GM19238 (cell line): ENCODE results near the gene PIP4K2A.
"Not testable (repeated sequence)": the region's sequence is repeated elsewhere in the genome, so short reads cannot be mapped to it uniquely, and the experiment has no call there.

Experiments used
- DNase-seq: peaks from one replicate; pipeline ENCODE4 v3.0.0; 2011; ENCODE audit warnings: low spot score; ENCODE audit not compliant: insufficient read length

PIP4K2A gene

DNA sequence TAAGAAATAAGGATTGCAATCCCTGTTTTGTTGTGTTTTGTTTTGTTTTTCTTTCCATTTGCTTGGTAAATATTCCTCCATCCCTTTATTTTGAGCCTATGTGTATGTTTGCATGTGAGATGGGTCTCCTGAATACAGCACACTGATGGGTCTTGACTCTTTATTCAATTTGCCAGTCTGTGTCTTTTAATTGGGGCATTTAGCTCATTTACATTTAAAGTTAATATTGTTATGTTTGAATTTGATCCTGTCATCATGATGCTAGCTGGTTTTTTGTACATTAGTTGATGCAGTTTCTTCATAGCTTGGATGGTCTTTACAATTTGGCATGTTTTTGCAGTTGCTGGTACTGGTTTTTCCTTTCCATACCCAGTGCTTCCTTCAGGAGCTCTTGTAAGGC, 190.0 kb downstream of the PIP4K2A start:
- DNase-seq, result not testable (repeated sequence)

DNA sequence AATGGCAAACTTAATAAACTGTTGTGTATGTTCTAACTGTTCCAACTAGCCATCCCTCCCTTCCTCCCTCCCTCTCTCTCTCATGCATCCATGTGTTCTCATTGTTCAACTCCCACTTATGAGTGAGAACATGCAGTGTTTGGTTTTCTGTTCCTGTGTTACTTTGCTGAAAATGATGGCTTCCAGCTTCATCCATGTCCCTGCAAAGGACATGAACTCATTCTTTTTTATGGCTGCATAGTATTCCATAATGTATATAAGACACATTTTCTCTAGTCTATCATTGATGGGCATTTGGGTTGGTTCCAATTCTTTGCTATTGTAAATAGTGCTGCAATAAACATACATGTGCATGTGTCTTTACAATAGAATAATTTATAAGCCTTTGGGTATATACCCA, 193.7 kb downstream of the PIP4K2A start:
- not testable (repeated sequence) for DNase-seq

DNA sequence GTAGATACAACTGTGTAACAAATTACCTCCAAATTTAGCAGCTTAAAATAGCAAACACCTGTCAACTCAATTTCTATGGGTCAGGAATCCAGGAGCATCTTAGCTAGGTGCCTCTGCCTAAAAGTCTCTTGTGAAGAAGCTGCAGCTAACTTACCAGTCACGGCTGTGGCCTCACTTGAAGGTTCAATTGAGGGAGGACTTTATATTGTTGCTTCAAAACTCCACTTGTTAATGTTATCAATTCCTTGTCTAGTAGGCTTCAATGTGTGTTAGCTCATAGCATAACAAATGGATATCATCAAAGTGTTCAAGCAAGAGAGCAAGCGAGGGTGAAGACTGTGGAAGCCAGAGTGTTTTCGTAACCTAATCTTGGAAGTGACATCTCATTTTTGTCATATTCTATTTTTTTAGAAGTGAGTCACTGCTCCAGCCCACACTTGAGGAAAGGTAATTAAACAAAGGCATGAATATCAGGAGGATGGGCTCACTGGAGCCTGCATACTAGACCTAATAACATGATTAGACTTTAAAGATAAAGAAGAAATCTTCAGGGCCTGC, 196.1 kb downstream of the PIP4K2A start:
- no peak for DNase-seq

DNA sequence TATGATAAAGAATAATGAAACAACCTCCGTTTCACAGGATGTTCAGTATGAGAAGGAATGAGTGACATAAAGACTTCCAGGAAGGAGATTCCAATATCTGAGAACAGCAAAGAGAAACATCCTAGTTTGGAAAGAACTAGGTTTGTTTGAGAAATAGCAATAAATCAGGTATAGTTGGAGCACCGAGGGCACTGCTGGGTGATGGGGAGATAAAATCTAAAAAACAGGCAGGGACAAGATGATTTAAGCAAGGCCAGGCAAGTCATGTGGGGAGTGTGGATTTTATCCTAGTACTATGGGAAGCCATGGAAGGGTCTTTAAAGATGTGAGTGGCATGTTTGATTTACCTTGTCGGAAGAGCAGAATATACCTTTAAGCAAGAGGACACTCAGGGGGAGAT, 199.4 kb downstream of the PIP4K2A start:
- DNase-seq, result no peak

DNA sequence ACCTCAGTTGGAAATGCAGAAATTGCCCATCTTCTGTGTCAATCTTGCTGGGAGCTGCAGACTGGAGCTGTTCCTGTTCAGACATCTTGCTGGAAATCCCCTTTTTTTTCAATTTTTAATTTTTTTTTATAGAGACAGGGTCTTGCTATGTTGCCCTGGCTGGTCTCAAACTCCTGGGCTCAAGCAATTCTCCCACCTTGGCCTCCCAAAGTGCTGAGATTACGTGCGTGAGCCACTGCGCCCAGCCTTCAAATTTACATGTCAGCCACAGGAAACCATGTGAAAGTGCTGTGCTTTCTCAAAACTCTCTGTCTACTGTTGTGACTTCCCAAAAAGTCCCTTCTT, 200.0 kb downstream of the PIP4K2A start:
- DNase-seq, result not testable (repeated sequence)

DNA sequence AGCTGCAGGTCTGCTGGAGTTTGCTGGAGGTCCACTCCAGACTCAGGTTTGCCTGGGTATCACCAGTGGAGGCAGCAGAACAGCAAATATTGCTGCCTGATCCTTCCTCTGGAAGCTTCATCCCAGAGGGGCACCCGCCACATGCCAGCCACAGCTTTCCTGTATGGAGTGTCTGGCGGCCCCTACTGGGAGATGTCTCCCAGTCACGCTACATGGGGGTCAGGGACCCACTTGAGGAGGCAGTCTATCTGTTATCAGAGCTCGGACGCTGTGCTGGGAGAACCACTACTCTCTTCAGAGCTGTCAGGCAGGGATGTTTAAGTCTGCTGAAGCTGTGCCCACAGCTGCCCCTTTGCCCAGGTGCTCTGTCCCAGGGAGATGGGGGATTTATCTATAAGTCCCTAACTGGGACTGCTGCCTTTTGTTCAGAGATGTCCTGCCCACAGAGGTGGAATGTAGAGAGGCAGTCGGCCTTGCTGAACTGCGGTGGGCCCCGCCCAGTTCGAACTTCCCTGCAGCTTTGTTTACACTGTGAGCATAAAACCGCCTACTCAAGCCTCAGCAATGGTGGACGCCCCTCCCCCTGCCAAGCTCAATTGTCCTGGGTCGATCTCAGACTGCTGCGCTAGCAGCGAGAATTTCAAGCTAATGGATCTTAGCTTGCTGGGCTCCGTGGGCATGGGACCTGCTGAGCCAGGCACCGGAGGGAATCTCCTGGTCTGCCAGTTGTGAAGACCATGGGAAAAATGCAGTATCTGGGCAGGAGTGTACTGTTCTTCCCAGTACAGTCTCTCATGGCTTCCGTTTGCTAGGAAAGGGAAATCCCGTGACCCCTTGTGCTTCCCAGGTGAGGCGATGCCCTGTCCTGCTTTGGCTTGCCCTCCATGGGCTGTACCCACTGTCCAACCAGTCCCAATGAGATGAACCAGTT, 200.6 kb downstream of the PIP4K2A start:
- not testable (repeated sequence) for DNase-seq

DNA sequence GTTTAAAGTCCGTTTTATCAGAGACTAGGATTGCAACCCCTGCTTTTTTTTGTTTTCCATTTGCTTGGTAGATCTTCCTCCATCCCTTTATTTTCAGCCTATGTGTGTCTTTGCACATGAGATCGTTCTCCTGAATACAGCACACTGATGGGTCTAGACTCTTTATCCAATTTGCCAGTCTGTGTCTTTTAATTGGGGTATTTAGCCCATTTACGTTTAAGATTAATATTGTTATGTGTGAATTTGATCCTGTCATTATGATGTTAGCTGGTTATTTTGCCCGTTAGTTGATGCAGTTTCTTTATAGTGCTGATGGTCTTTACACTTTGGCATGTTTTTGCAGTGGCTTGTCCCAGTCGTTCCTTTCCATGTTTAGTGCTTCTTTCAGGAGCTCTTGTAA, 202.4 kb downstream of the PIP4K2A start:
- DNase-seq, result not testable (repeated sequence)

DNA sequence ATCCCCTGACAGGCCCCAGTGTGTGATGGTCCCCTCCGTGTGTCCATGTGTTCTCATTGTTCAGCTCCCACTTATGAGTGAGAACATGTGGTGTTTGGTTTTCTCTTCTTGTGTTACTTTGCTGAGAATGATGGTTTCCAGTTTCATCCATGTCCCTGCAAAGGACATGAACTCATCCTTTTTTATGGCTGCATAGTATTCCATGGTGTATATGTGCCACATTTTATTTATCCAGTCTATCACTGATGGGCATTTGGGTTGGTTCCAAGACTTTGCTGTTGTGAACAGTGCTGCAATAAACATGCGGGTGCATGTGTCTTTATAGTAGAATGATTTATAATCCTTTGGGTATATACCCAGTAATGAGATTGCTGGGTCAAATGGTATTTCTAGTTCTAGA, 206.2 kb downstream of the PIP4K2A start:
- not testable (repeated sequence) for DNase-seq

DNA sequence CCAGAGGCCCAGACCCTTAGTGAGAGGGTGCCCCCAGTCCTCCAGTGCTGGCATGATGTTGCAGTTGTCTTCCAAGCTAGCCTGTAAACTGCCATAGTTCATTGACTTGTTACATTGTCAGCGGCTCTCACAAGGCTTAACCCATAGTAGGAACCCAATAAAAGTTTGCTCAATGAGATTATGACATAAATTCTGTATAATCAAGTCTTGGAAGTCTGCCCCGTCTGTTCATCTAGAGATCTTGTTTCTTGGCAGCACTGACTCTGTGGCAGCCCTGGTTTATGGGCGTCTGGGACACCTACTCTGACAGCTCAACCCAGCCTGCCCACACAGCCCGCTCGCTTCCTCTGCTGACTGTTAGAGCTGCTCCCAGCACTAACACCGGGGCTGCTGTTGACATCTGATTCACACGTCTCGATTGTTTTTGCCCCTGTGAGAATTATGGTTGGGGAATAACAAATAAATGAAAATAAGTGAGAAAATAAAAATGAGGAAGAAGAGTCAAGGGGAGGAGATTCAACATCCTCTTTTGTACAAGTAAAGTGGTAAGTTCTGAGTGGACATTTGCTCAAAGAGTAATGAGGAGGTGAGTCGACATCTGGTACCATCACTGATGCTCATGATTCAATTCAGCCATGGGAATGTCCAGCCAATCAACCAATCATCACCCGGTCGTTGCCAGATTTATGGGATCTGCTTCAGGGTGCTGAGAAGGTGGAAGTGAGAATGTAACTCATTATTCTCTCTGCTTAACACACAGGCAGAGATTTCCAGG, 208.3 kb downstream of the PIP4K2A start:
- DNase-seq, result no peak

DNA sequence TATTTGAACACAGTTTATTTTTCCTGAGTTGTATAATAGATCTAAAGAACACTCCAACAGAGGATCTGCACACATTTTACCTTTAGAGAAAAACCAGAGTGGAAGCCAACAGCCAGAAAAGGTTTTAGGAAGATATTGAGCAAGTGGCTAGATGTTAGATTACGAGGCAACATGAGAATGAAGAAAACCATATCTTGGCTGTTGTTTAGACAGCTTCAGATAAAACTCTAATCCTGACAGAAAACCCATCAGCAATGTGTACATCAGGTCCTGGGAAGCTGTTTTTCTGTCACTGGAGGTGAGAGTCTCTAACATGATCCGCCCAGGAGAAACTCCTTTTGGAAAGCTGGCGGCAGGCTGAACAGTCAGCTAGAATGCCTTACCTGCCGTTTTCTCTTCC, 209.6 kb downstream of the PIP4K2A start:
- no peak for DNase-seq

DNA sequence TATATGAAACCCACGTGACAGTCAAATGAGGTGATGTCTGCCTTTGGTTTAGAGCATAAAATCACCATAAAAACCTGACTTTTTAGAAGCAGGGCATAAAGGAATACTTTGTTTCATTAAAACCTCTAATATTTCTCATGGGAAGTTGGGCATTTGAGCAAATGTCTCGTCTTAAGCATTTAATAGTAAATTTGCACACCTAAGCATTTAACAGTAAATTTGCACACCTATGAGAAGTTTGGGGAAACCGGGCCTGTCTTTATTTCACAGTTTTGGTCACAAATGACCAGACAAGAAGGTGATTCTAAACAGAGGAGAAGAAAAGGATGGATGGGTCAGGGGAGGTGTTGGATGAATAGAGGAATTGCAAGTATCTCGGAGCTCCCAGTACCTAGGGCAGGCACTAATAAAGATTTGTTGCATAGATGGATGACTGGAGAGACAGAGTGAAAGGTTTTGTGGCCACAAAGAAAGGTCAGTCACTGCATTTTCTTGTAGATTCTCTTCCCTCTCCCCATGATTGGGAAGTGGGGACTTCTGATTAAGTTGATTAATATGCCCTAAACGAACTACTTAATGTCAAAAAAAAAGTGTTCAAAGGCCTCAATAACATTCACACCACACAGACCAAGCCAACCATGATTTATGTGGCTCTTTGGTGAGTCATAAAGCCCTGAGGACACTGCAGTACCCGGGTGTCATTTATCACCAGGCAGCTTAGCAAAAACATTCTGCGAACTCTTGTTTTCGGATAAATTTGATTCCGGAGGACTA, 210.9 kb downstream of the PIP4K2A start:
- DNase-seq, result no peak

DNA sequence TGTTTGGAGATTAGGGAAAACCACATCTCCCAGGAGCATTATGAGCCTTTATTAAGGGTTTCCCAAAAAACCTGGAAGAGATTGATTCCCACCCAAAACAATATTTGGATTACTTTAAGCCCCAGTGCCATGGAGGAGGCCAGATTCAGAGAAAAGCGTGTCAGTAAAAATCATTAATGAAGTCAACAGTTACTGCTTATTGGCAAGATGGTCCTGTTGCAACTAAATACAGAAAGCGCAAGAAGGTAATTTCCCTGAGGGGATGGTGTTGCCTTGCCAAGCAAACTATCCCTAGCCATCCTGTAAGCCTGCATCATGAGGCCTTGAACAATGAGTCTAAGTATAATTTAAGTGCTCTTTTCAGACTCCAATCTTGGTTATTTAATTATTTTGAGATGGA, 212.5 kb downstream of the PIP4K2A start:
- no peak for DNase-seq

DNA sequence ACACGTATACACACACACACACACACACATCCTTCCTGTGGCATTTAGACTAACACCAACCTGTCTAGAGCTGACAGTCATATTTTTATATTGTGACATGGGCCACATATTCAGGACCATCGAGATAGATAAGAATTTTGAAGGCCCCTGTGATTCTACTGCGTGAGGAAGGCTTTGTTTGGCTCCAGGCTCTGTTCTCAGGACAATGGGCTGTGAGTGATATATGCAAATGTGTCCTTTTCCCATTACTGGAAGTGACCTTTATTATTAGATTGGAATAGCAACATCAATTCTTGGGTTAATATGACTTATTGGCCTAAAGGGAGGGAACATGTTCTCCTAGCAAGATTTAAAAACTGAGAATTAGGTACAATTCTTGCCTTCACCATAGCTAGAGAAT, 213.0 kb downstream of the PIP4K2A start:
- DNase-seq, result no peak

DNA sequence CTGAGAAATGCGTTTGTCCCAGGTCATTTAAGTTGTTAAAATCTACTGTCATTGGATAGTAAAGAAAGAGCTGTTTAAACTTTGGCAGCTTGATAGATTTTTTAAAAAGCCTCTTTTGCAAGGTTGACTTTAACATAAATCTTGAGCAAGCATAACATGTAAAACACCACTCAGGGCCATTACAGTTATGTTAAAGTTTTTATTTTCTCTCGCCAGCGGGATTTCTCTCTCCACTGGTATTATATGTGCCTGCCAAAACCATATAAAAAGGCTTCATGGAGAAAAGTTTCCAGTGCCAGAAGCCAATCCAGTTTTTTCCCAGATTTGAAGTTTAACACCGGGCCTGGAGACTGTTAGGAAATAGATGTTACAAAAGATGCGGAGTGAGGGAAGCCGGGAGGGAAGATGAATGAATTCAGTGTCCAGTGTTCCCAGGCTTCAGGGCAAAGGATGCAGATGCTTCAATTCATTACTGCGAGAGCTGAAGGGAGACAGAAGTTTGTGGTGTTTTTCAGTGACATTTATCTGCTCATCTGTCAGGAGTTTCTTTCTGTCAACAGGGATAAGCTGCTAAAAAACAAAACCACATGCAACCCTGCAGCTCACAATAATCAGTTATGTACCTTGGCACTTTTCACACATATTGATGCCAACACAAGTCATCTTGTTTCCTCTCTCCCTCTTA, 213.6 kb downstream of the PIP4K2A start:
- no peak for DNase-seq

DNA sequence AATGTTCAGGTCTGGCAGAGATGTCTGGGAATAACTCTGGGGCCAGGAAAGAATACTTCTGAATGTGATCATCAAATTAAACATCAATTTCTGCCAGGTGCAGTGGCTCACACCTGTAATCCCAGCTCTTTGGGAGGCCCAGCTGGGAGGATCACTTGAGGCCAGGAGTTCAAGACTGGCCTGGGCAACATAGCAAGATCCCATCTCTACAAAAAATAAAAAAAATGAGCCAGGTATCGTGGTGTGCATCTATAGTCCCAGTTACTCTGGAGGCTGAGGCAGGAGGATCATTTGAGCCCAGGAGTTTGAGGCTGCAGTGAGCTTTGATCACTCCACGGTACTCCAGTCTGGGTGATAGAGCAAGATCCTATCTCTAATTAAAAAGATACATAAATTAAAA, 214.4 kb downstream of the PIP4K2A start:
- DNase-seq, result not testable (repeated sequence)

DNA sequence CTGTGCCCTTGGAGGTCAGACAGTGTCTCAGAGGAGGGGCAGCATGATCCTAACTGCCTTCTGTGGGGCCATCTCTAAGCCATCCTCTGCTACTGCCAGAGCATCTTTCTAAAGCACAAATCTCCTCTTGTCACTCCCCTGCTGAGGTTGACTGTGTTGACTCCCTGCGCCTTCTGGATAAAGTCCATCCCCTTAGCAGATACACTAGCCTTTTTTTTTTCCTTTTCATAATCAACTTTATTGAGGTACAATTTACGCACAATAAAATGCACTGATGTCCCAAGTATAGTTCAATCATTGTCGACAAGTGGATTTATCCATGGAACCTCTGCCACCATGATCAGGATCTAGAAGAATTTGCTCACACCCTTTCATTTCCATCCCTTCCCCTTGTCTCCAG, 219.0 kb downstream of the PIP4K2A start:
- no peak for DNase-seq

DNA sequence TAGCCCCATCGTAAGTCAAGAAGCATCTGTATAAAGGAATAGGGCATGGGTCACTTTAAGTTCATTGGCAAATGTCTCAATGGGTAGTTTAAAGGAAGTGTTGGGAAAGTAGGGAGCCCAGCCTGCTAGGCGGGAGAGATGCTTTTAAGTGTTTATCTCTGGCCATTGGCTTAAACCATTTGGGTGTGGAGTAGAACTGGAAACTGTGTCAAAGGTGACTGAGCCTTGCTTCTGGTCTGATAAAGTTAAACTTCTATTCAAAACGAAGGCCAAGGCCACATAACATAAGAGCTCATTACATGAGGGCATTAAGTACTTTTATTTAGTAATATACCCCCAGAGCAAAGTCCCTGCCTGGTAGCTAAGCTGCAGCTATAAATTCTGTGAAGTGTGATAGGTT, 220.4 kb downstream of the PIP4K2A start:
- DNase-seq, result no peak

DNA sequence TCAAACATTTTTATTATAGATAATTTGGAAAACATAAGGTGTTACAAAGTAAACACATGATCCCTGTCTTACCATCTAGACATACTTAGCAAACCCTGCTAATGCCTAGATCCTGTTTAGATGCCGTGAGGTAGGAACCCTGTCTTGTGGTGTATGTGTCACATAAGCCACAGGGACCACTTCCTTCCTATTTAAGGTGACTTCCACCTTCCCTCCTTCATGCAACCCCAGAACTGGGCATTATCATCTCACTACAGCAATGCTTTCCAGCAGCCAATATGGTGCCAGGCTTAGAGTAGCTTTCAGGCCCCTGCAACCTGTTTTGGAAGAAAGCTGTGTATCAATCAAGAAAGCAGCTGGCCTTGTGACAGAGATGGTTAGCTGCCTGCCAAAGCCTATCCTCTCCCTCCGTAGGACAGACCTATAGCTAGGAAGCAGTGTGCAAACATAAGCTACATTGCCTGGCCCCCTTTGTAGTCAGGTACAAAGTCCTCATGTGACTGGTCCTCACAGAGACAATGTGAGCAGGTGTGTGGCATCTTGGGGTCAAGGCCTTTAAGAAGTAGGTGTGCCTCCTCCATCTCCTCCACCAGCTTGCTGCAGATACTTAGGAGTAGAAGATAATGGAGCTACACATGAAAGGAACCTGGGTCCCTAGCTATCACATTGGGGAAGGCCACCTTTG, 222.3 kb downstream of the PIP4K2A start:
- DNase-seq, result no peak

DNA sequence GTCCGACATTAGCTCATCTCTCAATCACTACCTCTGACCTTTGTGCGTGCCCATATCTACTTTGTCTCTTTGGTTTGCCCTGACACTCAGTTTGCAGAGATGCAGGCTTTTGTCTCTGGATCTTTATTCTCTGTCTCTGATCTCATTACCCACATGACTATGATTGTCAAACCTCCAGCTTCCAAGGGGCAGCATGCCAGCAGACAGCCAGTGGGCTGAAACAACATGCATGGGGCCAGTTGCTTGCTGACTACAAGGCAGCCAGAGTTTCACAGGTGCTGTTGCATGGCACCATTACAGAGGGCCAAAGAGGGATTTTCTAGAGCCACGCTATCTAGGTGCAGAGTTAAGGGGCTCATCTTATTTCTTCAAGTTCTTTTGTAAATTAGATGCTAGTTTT, 222.9 kb downstream of the PIP4K2A start:
- DNase-seq, result no peak

DNA sequence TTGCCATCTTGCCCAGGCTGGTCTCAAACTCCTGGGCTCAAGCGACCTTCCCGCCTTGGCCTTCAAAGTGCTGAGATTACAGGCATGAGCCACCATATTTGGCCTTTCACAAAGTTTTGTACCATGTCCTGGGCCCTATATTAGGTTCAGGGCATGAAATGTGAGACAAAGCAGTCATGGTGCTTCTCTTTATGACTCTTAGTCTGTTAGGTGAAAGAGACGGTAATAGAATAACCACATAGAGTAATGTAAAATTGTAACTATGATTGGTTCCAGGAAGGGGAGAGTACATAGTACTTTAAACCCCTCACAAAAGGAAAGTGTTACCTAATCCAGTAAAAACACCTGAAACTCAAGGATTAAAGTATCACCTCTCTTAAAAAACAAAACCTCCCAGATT, 224.4 kb downstream of the PIP4K2A start:
- DNase-seq, result no peak
